ENCODE results near the gene SP6. TPM values are rescaled to one million over a fixed set of nuclear protein-coding genes. Genes with fewer than 3 reads are reported as not detected.

The SP6 gene
- total RNA-seq, 1 experiment from 2014 or later, result 10.8 TPM

DNA sequence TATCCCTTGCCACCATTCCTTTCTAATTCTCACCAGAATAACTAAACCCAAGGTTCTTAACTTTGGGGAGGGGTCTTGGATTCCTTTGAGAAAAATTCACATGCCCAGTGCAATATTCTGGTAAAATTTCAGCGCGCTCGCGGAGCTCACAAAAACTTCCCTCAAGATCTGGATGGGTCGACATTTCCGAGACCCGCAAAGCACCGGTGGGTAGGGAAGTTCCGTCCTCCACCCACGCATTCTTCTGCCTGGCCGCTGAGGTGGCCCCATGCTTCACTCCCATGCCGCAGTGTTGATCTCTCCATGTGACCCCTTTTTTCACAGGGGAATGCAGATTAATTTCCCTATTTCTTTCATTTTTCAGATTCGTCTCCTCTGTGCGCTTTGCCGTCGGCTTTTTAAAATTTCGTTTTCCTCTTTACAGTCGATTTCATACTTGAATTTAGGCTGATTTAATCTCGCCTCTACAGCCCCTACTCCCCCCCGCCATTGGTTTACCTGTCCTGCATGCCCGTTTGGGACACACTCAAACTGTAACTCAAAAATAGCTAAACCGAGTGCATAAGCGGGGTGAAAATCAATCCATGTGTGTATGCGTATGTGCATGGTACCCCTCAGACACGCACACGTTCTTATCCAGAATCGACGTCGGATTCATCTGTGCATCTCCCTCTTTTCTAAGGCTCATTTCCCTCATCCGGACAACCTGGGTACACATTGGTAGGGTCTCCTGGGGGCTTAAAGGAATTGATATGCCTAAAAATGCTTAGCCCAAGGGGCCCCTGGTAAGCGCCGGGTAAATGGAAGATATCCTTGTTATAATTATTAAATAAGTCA lies 1.4 kb upstream of the SP6 start (continued):
- TF ChIP-seq YY1 (IDR thresholded peaks at IDR 0.05; ENCODE audit: extremely low read depth, insufficient replicate concordance, low read depth, low read length) (no peak), SP1 (IDR thresholded peaks at IDR 0.05; ENCODE audit: low read depth) (no peak), ZFX (IDR thresholded peaks at IDR 0.05) (no peak)

DNA sequence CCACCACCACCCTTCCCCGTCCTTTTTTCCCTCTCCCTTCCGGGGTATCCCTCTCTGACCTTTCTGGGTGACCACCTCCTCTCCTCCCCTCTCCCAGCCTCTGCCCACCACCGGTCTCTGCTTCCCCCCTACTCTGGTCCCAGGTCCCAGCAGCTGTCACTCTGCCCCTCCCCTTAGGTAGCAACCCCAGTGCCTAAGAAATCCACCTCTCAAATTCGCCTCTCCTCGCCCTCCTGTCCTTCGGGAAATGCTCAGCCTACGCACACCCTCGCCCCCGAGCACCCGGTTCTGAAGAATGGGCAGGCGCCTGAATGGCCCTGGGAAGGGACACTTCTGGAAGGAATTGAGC lies 775 bp upstream of the SP6 start:
- DNase-seq (ENCODE audit: low read depth, low spot score) (no peak), ATAC-seq (no peak)
- Histone ChIP-seq H3K9me2 (ENCODE audit: insufficient read depth) (no peaks in the 10 kb centered on the region), H4K20me1 (ENCODE audit: insufficient read depth) (no peaks in the 10 kb centered on the region), H3K27ac (ENCODE audit: low read depth, low read length) (no peak overlapping the region), H2AFZ (ENCODE audit: low read depth, low read length, poor library complexity, severe bottlenecking) (no peak overlapping the region), H3K4me3 (replicated peaks in 1 of 2; ENCODE audit: low read depth in 1 of 2, low read length in 2 of 2) (no peak overlapping the region), H3K4me1 (ENCODE audit: control insufficient read depth in 1 of 2, insufficient read depth in 2 of 2, low read length in 2 of 2) (peaks cover 13 to 30% of the 10 kb centered on the region in 2 experiments), H3K79me2 (ENCODE audit: insufficient read depth, low read length) (peaks cover 23% of the 10 kb centered on the region; the same call in 1 of the 2 replicates), H3K9ac (ENCODE audit: low read length) (no peak overlapping the region), H3K4me2 (ENCODE audit: low read length) (peak overlapping the region; percentile 86), H3K27me3 (ENCODE audit: insufficient read depth, low read length) (peaks cover 13% of the 10 kb centered on the region; the same call in 1 of the 2 replicates), H3K9me3 (ENCODE audit: control insufficient read depth in 1 of 2, insufficient read depth in 1 of 2, low read depth in 1 of 2, low read length in 2 of 2) (no peaks in the 10 kb centered on the region), H3K36me3 (ENCODE audit: control insufficient read depth in 1 of 2, insufficient read depth in 2 of 2, low read length in 2 of 2) (no peaks in the 10 kb centered on the region; a peak in 1 of 4 replicates)
- no TSS peak for BruUV-seq (replicated peaks)
- intact Hi-C loops (cut with micrococcal nuclease), result no loop called here
- POLR2A ChIA-PET, result interaction anchor here (1.0 to 3.2 kb wide), 4 partner anchors 11 to 44 kb away, joined by 3 to 15 read pairs (median 7); partner anchors contain the start of genes LRRC46, MRPL10, SCRN2 and SP2
- TF ChIP-seq FOSL1 (IDR thresholded peaks at IDR 0.05; ENCODE audit: low read depth) (no peak), SP1 (IDR thresholded peaks at IDR 0.05; ENCODE audit: low read depth) (no peak), YY1 (IDR thresholded peaks at IDR 0.05; ENCODE audit: extremely low read depth, insufficient replicate concordance, low read depth, low read length) (no peak), CBX3 (IDR thresholded peaks at IDR 0.05; ENCODE audit: low read depth) (no peak), TCF7L2 (IDR thresholded peaks at IDR 0.05; ENCODE audit: borderline replicate concordance, extremely low read depth, insufficient read depth, insufficient read length) (no peak), SIN3A (IDR thresholded peaks at IDR 0.05; ENCODE audit: low read depth) (no peak), EGR1 (IDR thresholded peaks at IDR 0.05; ENCODE audit: low read depth) (no peak), CEBPB (IDR thresholded peaks at IDR 0.05; ENCODE audit: low read depth) (no peak), ZNF274 (IDR thresholded peaks at IDR 0.05; ENCODE audit: low read depth, low read length) (no peak), EZH2 (IDR thresholded peaks at IDR 0.05) (no peak), ELF1 (IDR thresholded peaks at IDR 0.05; ENCODE audit: borderline replicate concordance, low read depth) (no peak), POLR2AphosphoS5 (IDR thresholded peaks at IDR 0.05; ENCODE audit: low read depth, low read length) (no peak), RAD21 (IDR thresholded peaks at IDR 0.05; ENCODE audit: low read depth) (no peak)
- TF ChIP-seq, protein P1, sequence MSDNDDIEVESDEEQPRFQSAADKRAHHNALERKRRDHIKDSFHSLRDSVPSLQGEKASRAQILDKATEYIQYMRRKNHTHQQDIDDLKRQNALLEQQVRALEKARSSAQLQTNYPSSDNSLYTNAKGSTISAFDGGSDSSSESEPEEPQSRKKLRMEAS (IDR thresholded peaks at IDR 0.05), result no peak
- TF ChIP-seq, protein P2, sequence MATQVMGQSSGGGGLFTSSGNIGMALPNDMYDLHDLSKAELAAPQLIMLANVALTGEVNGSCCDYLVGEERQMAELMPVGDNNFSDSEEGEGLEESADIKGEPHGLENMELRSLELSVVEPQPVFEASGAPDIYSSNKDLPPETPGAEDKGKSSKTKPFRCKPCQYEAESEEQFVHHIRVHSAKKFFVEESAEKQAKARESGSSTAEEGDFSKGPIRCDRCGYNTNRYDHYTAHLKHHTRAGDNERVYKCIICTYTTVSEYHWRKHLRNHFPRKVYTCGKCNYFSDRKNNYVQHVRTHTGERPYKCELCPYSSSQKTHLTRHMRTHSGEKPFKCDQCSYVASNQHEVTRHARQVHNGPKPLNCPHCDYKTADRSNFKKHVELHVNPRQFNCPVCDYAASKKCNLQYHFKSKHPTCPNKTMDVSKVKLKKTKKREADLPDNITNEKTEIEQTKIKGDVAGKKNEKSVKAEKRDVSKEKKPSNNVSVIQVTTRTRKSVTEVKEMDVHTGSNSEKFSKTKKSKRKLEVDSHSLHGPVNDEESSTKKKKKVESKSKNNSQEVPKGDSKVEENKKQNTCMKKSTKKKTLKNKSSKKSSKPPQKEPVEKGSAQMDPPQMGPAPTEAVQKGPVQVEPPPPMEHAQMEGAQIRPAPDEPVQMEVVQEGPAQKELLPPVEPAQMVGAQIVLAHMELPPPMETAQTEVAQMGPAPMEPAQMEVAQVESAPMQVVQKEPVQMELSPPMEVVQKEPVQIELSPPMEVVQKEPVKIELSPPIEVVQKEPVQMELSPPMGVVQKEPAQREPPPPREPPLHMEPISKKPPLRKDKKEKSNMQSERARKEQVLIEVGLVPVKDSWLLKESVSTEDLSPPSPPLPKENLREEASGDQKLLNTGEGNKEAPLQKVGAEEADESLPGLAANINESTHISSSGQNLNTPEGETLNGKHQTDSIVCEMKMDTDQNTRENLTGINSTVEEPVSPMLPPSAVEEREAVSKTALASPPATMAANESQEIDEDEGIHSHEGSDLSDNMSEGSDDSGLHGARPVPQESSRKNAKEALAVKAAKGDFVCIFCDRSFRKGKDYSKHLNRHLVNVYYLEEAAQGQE (IDR thresholded peaks at IDR 0.05; ENCODE audit: low read depth), result no peak
- TF ChIP-seq, protein P3, sequence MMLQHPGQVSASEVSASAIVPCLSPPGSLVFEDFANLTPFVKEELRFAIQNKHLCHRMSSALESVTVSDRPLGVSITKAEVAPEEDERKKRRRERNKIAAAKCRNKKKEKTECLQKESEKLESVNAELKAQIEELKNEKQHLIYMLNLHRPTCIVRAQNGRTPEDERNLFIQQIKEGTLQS (IDR thresholded peaks at IDR 0.05), result no peak
- CTCF ChIA-PET, result interaction anchor here (1.3 to 12.6 kb wide), 4 partner anchors 9 to 95 kb away, joined by 5 to 393 read pairs (median 12); partner anchors contain the start of genes SCRN2 and SP2
- RAD21 ChIA-PET (ENCODE audit: low non-redundant PET in 1 of 2, low total read pairs in 2 of 2, uncharacterized antibody in 2 of 2, unreplicated experiment in 2 of 2), result interaction anchor here in 1 of 2 experiments (1.3 kb wide), 1 partner anchor 38 kb away, joined by 5 read pairs; no protein-coding TSS in a partner anchor

Measured in HCT116 (cell line).